ENCODE measurements around the gene DNAJC5. TPM values are rescaled to one million over a fixed set of nuclear protein-coding genes. Genes with fewer than 3 reads are reported as not detected.

Gene DNAJC5
- total RNA-seq, 2 experiments from 2014 or later = 27.5 to 27.7 TPM

DNA sequence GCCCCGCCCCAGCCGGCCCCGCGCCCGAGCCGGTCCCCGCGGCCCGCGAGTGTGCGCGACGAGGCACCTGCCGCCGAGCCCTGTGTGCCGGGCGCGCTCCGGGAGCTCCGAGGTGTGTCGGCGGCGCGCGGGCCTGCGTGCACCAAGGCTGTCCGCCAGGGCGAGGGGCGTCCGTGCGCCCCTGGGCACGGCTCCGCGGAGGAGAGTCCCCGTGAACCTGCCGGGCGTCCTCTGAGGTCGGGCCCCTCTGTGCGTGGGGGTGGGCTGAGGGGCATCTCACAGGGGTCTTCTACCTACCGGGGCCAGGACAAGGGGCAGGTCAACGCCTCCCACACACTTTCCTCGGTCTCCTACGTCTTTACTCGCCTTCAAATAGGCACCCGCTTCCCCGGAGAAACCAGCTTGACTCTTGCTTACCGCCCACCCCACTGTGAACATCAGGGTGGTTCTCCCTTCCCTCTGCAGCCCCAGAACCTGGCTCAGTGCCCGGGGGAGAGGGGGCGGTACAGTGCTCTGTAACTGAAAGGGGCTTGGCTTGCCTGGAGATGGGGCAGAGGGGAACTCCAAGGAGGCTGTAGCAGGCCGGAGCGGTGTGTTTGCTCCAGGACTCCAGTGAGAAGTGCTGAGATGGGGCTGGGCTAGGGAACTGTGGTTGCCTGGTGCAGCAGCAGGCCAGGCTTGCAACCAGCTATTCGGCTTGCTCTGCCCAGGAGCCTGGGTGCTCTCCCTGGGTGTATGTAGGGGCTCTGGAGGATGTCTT, 84.8 kb downstream of the DNAJC5 start, which contains the start of gene SAMD10:
Gene SAMD10, minus strand, starts transcription at position 86 of the 760 bp plus-strand sequence. CDS start 175 bp downstream, outside the sequence.
- H3K4me1 ChIP-seq (ENCODE audit: insufficient read depth, low read length, poor library complexity, severe bottlenecking) = peaks cover 35% of the 10 kb centered on the region
- peak within 1 kb of the TSS; percentile 96 for H3K4me2 ChIP-seq (ENCODE audit: low read length)
- H2AFZ ChIP-seq (ENCODE audit: low read length) = peak within 1 kb of the TSS; percentile 50
- H3K36me3 ChIP-seq (ENCODE audit: insufficient read depth, low read length) = peaks cover 27% of the 10 kb centered on the region
- H3K9me2 ChIP-seq (ENCODE audit: insufficient read depth, low read length) = no peaks in the 10 kb centered on the region
- peak; percentile 73 for DNase-seq (ENCODE audit: low spot score)
- no peaks in the 10 kb centered on the region for H4K20me1 ChIP-seq (ENCODE audit: insufficient read depth, low read length)
- peak within 1 kb of the TSS; percentile 89 for H3K27ac ChIP-seq (ENCODE audit: low read depth, low read length, poor library complexity, severe bottlenecking)
- no peaks in the 10 kb centered on the region for H3K9me3 ChIP-seq (ENCODE audit: low read length)
- peaks cover 14% of the 10 kb centered on the region for H3K79me2 ChIP-seq (ENCODE audit: insufficient read depth, low read depth, low read length)
- POLR2A ChIA-PET = interaction anchor here (1.3 kb wide), 1 partner anchor 23 kb away, joined by 4 read pairs; no protein-coding TSS in a partner anchor
- H3K4me3 ChIP-seq (ENCODE audit: low read depth, low read length, poor library complexity, severe bottlenecking) = peak within 1 kb of the TSS; percentile 82
- TF ChIP-seq, protein P1, sequence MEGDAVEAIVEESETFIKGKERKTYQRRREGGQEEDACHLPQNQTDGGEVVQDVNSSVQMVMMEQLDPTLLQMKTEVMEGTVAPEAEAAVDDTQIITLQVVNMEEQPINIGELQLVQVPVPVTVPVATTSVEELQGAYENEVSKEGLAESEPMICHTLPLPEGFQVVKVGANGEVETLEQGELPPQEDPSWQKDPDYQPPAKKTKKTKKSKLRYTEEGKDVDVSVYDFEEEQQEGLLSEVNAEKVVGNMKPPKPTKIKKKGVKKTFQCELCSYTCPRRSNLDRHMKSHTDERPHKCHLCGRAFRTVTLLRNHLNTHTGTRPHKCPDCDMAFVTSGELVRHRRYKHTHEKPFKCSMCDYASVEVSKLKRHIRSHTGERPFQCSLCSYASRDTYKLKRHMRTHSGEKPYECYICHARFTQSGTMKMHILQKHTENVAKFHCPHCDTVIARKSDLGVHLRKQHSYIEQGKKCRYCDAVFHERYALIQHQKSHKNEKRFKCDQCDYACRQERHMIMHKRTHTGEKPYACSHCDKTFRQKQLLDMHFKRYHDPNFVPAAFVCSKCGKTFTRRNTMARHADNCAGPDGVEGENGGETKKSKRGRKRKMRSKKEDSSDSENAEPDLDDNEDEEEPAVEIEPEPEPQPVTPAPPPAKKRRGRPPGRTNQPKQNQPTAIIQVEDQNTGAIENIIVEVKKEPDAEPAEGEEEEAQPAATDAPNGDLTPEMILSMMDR (conservative IDR thresholded peaks at IDR 0.05; ENCODE audit: low read length) = 0 out of 2 replicates have a peak, but pooled peaks have one; percentile 16
- no peak for TF ChIP-seq EZH2phosphoT487 (IDR thresholded peaks at IDR 0.05; ENCODE audit: borderline replicate concordance, low read depth, low read length)
- intact Hi-C loops (cut with micrococcal nuclease; ENCODE audit: unreplicated experiment) = loop anchor here (1.0 to 10.0 kb wide), 3 partner anchors 98 to 355 kb away; partner anchors contain the start of genes GMEB2 and RGS19
- CTCF ChIA-PET (ENCODE audit: unreplicated experiment) = interaction anchor here (0.9 to 1.2 kb wide), 3 partner anchors 81 to 140 kb away, joined by 3 to 4 read pairs (median 3); no protein-coding TSS in a partner anchor
- no TSS peak for BruUV-seq (replicated peaks)

DNA sequence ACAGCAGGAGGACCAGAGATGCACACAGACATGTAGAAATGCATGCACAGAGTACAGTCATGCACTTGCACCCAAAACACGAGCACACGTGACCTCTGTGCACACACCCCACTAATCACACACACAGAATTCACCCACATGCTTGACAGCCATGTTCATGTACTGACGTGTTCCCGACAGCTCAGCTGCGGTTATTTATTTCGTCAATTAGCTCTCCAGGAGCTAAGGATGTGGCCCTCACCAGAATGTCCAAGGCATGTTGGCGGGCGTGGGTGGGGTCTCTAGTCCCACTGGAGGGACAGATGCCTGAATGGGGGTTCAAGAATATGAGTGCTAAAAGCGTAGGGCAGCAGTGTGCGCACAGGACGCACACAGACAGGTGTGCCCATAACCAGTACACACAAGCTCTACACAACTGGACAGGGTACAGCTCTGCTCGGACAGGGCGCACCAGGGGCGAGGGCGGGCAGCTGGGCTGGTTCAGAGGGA, 85.4 kb downstream of the DNAJC5 start:
- H3K9me2 ChIP-seq (ENCODE audit: insufficient read depth, low read length) = no peaks in the 10 kb centered on the region
- H3K9me3 ChIP-seq (ENCODE audit: low read length) = no peaks in the 10 kb centered on the region
- peak overlapping the region; percentile 43; the same call in 1 of the 2 replicates for H2AFZ ChIP-seq (ENCODE audit: low read length)
- peak overlapping the region; percentile 82 for H3K4me2 ChIP-seq (ENCODE audit: low read length)
- peaks cover 30% of the 10 kb centered on the region for H3K36me3 ChIP-seq (ENCODE audit: insufficient read depth, low read length)
- peak overlapping the region; percentile 82 for H3K4me3 ChIP-seq (ENCODE audit: low read depth, low read length, poor library complexity, severe bottlenecking)
- no peaks in the 10 kb centered on the region for H4K20me1 ChIP-seq (ENCODE audit: insufficient read depth, low read length)
- no peak for DNase-seq (ENCODE audit: low spot score)
- TF ChIP-seq, protein P1 (conservative IDR thresholded peaks at IDR 0.05; ENCODE audit: low read length) = no peak
- no peak for TF ChIP-seq EZH2phosphoT487 (IDR thresholded peaks at IDR 0.05; ENCODE audit: borderline replicate concordance, low read depth, low read length)
- no TSS peak for BruUV-seq (replicated peaks)
- ChIA-PET CTCF (ENCODE audit: unreplicated experiment) (interaction anchor here (0.7 to 1.2 kb wide), 4 partner anchors 58 to 140 kb away, joined by 3 to 4 read pairs (median 3); no protein-coding TSS in a partner anchor), POLR2A (interaction anchor here (0.6 to 1.3 kb wide), 3 partner anchors 23 to 85 kb away, joined by 3 to 4 read pairs (median 3); no protein-coding TSS in a partner anchor)
- peaks cover 35% of the 10 kb centered on the region for H3K4me1 ChIP-seq (ENCODE audit: insufficient read depth, low read length, poor library complexity, severe bottlenecking)
- peak overlapping the region; percentile 89 for H3K27ac ChIP-seq (ENCODE audit: low read depth, low read length, poor library complexity, severe bottlenecking)
- intact Hi-C loops (cut with micrococcal nuclease; ENCODE audit: unreplicated experiment) = loop anchor here (1.0 to 5.0 kb wide), 2 partner anchors 97 to 140 kb away; partner anchors contain the start of gene RGS19
- H3K79me2 ChIP-seq (ENCODE audit: insufficient read depth, low read depth, low read length) = peaks cover 14% of the 10 kb centered on the region

Data from OCI-LY7 (cell line).